Measurements from ENCODE around the gene MICU1. TPM values are rescaled to one million over a fixed set of nuclear protein-coding genes. Genes with fewer than 3 reads are reported as not detected.

MICU1 gene
- total RNA-seq, 1 experiment from 2014 or later = 39.4 TPM

- ATAC-seq (no peak), DNase-seq (ENCODE audit: low read depth, low spot score) (no peak)
- intact Hi-C loops (cut with micrococcal nuclease) = loop anchor here (10.0 kb wide), 1 partner anchor 457 kb away; no protein-coding TSS in a partner anchor
- POLR2A ChIA-PET = interaction anchor here (0.7 to 9.7 kb wide), 11 partner anchors 8 to 107 kb away, joined by 3 to 221 read pairs (median 11); partner anchors contain the start of genes ANAPC16, ASCC1 and DDIT4
- Histone ChIP-seq H3K36me3 (ENCODE audit: control insufficient read depth in 1 of 2, insufficient read depth in 2 of 2, low read length in 2 of 2) (no peaks in the 10 kb centered on the region), H3K9me3 (ENCODE audit: control insufficient read depth in 1 of 2, insufficient read depth in 1 of 2, low read depth in 1 of 2, low read length in 2 of 2) (no peaks in the 10 kb centered on the region), H3K27ac (ENCODE audit: low read depth, low read length) (peak overlapping the region; percentile 89), H3K9me2 (ENCODE audit: insufficient read depth) (no peaks in the 10 kb centered on the region), H3K4me3 (replicated peaks in 1 of 2; ENCODE audit: low read depth in 1 of 2, low read length in 2 of 2) (peak overlapping the region in 1 of 2 experiments; percentile 30; a peak in 1 of 4 replicates), H3K4me2 (ENCODE audit: low read length) (peak overlapping the region; percentile 76), H3K9ac (ENCODE audit: low read length) (peak overlapping the region; percentile 69), H2AFZ (ENCODE audit: low read depth, low read length, poor library complexity, severe bottlenecking) (no peak overlapping the region), H4K20me1 (ENCODE audit: insufficient read depth) (no peaks in the 10 kb centered on the region), H3K27me3 (ENCODE audit: insufficient read depth, low read length) (no peaks in the 10 kb centered on the region), H3K4me1 (ENCODE audit: control insufficient read depth in 1 of 2, insufficient read depth in 2 of 2, low read length in 2 of 2) (peaks cover 71 to 86% of the 10 kb centered on the region in 2 experiments), H3K79me2 (ENCODE audit: insufficient read depth, low read length) (no peaks in the 10 kb centered on the region)
- RAD21 ChIA-PET (ENCODE audit: low non-redundant PET in 1 of 2, low total read pairs in 2 of 2, uncharacterized antibody in 2 of 2, unreplicated experiment in 2 of 2) = interaction anchor here in 1 of 2 experiments (1.2 kb wide), 1 partner anchor 44 kb away, joined by 3 read pairs; no protein-coding TSS in a partner anchor
- no TSS peak for BruUV-seq (replicated peaks)
- TF ChIP-seq JUND (IDR thresholded peaks at IDR 0.05) = no peak
- peak; percentile 17 for TF ChIP-seq YY1 (IDR thresholded peaks at IDR 0.05; ENCODE audit: extremely low read depth, insufficient replicate concordance, low read depth, low read length)
- CTCF ChIA-PET = interaction anchor here (0.7 to 1.2 kb wide), 3 partner anchors 10 to 44 kb away, joined by 3 read pairs; no protein-coding TSS in a partner anchor
Observed at GRCh38 chr10:72322030-72322279, 303.9 kb downstream of the MICU1 start.

GRCh38 chr10:72321248-72322029 is 304.4 kb downstream of the MICU1 start:
- ChIA-PET POLR2A (interaction anchor here (0.6 to 9.7 kb wide), 19 partner anchors 8 to 1175 kb away, joined by 3 to 221 read pairs (median 6); partner anchors contain the start of genes ANAPC16, ASCC1, DDIT4 and DNAJB12), CTCF (interaction anchor here (0.7 to 1.2 kb wide), 3 partner anchors 11 to 43 kb away, joined by 3 read pairs; no protein-coding TSS in a partner anchor), RAD21 (ENCODE audit: low non-redundant PET in 1 of 2, low total read pairs in 2 of 2, uncharacterized antibody in 2 of 2, unreplicated experiment in 2 of 2) (interaction anchor here (0.6 to 1.2 kb wide), 6 partner anchors 10 to 48 kb away, joined by 3 to 4 read pairs (median 3); no protein-coding TSS in a partner anchor)
- Histone ChIP-seq H2AFZ (ENCODE audit: low read depth, low read length, poor library complexity, severe bottlenecking) (no peak overlapping the region), H3K9ac (ENCODE audit: low read length) (peak overlapping the region; percentile 69), H3K4me3 (replicated peaks in 1 of 2; ENCODE audit: low read depth in 1 of 2, low read length in 2 of 2) (peak overlapping the region; percentile 28 to 52; a peak in 2 of 4 replicates), H3K27ac (ENCODE audit: low read depth, low read length) (peak overlapping the region; percentile 89), H3K79me2 (ENCODE audit: insufficient read depth, low read length) (no peaks in the 10 kb centered on the region), H3K36me3 (ENCODE audit: control insufficient read depth in 1 of 2, insufficient read depth in 2 of 2, low read length in 2 of 2) (no peaks in the 10 kb centered on the region), H3K27me3 (ENCODE audit: insufficient read depth, low read length) (no peaks in the 10 kb centered on the region), H3K4me2 (ENCODE audit: low read length) (peak overlapping the region; percentile 76), H3K4me1 (ENCODE audit: control insufficient read depth in 1 of 2, insufficient read depth in 2 of 2, low read length in 2 of 2) (peaks cover 74 to 86% of the 10 kb centered on the region in 2 experiments), H4K20me1 (ENCODE audit: insufficient read depth) (no peaks in the 10 kb centered on the region), H3K9me3 (ENCODE audit: control insufficient read depth in 1 of 2, insufficient read depth in 1 of 2, low read depth in 1 of 2, low read length in 2 of 2) (no peaks in the 10 kb centered on the region), H3K9me2 (ENCODE audit: insufficient read depth) (no peaks in the 10 kb centered on the region)
- TF ChIP-seq POLR2A (IDR thresholded peaks at IDR 0.05; ENCODE audit: borderline replicate concordance, extremely low read depth, insufficient read depth, insufficient read length) (peak; percentile 54), CBX3 (IDR thresholded peaks at IDR 0.05; ENCODE audit: low read depth) (no peak)
- DNase-seq (ENCODE audit: low read depth, low spot score) (no peak), ATAC-seq (no peak)
- intact Hi-C loops (cut with micrococcal nuclease) = loop anchor here (2.0 to 10.0 kb wide), 3 partner anchors 29 to 457 kb away; no protein-coding TSS in a partner anchor
- TSS peak; percentile 45 for BruUV-seq (replicated peaks)

Measured in HCT116 (cell line).